GM21367 (cell line): ENCODE results near the gene ETFA.
A peak's percentile ranks its signal among the peaks of the same experiment; 100 is the strongest.
"Not testable (repeated sequence)": the region's sequence is repeated elsewhere in the genome, so short reads cannot be mapped to it uniquely, and the experiment has no call there.

Experiments used
- ATAC-seq: cut with Tn5 transposase; IDR thresholded peaks from one replicate; pipeline ENCODE4 v1.9.1; 2021; ENCODE audit not compliant: unreplicated experiment

ETFA gene

GRCh38 chr15:76327191-76328105 is 16.2 kb upstream of the ETFA start:
- no peak for ATAC-seq

DNA sequence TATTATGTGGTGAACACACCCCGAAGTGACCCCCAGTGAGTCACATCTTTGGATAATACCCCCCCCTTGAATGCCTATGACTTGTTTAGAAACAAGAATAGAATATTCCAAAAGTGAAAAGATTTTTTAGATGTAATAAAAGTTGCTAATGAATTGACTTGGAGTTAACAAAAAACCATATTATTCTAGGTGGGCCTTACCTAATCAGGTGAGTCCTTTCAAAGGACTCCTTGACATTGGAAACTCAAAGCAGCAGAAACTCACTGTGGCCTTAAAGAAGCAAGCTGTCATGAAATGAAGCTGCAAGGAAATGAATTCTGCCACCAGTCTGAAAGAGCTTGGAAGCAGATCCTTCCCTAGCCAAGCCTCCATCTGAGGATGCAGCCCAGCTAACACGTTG is 14.4 kb upstream of the ETFA start:
- ATAC-seq = no peak

GRCh38 chr15:76324066-76324465 is 12.8 kb upstream of the ETFA start:
- no peak for ATAC-seq

DNA sequence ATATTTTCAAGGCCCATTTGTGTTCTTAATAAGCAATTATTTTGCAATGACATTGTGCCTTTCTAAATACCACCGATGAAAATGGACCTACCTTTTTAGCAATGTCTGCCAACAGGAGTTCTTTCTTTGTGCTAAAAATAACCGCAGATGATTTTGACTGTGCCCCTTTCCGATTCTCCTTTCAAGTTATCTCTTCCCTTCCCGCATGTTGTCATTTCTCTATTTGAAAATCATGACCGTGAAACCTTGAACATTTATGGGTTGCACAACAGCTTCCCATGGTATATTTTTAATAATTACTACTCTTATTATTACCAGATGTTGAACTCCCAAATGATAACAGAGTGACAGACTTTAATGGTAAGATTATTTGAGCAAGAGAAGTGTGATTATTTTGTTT is 10.3 kb upstream of the ETFA start:
- ATAC-seq = no peak

DNA sequence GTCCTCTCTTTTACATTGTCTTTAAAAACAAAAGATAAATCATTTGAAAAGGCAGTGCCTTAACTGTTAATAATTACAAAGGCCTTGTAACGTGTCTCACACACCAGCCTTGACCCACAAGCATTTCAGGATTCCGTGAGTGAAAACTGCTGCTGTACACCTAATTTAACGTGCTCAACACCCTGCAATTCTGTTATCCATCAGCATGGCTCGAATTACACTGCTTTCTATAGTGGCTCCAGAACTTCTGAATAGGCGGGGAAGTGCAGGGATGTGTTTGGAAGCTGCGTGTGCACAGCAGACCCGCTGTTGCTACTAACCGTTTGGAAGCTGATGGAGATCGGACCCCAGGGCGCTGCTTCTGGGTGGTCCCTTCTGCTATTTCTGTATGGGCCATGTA is 9.9 kb upstream of the ETFA start:
- ATAC-seq = no peak

DNA sequence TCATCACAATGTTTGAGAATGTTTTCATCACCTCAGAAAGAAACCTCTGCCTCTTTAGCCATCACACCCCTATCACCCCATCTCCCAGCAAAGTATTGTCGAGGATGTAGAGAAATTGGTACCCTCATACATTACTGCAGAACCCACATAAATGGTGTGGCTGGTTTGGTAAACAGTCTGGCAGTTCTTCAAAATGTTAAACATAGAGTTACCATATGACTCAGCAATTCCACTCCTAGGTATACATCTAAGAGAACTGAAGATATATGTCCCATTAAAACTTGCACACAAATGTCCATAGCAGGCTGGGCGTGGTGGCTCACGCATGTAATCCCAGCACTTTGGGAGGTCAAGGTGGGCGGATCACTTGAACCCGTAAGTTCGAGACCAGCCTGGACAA is 8.7 kb upstream of the ETFA start:
- ATAC-seq = no peak

GRCh38 chr15:76313731-76314130 is 2.5 kb upstream of the ETFA start:
- ATAC-seq = no peak

DNA sequence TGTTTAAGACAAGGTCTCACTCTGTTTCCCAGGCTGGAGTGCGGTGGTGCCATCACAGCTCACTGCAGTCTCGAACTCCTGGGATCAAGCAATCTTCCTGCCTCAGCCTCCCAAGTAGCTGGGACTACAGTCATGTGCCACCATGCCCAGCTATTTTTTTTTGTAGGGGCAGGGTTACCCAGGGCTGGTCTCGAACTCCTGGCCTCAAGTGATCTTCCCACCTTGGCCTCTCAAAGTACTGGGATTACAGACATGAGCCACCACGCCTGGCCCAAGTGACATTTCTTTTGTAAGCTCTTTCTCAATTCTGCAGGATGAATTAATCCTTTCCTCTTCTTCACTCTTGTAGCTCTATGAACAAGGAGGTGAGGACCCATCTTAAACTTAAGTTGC is 1.9 kb upstream of the ETFA start:
- not testable (repeated sequence) for ATAC-seq

DNA sequence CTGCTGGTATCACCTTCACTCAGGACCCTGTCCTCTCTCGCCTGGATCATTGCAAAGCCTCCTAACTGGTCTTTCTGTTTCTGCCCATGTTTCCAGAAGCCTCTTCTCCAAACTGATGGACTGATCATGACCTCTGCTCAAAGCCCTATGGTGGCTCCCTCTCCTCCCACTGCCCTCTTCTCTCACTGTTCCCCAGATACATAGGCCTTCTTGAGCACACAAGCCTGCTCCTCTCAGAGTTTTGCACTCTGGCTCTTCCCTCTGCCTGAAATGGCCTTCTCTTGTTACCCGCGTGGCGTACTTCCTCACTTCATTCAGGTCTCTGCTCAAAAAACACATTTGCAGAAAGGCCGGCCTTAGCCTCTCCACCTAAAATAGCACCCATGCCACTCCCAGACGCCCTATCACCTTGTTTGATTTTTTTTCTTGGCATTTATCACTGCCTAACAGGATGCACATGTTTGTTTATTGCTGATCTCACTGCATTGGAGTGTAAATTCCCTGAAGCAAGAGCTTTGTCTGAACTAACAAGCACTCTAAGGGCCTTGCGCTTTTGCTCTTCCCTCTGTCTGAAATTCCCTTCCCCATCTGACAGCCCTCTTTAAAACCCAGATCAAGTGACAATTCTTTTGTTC is 1.4 kb upstream of the ETFA start:
- ATAC-seq = no peak

GRCh38 chr15:76310475-76311099 is 682 bp downstream of the ETFA start:
- peak; percentile 12 for ATAC-seq

GRCh38 chr15:76309601-76310330 is 1.5 kb downstream of the ETFA start:
- ATAC-seq = no peak

GRCh38 chr15:76303909-76304308 is 7.4 kb downstream of the ETFA start:
- ATAC-seq = no peak

GRCh38 chr15:76299786-76300185 is 11.5 kb downstream of the ETFA start:
- no peak for ATAC-seq

DNA sequence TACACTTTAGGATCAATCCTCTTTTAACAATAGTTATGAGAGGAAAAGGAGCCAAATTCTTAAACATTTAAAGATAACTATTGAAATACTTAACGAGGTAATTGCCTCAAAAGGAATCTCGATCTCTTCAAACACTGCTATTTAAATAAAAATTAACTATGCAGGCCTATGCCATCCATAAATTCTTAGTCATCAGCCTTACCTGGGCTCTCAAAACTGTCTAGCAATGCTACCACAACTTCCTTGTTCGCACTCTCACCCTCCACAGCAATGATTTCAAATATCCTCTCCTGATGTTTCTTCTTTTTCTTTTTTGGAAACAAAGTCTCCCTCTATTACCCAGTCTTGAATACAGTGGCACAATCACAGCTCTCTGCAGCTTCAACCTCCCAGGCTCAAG is 12.3 kb downstream of the ETFA start:
- no peak for ATAC-seq

DNA sequence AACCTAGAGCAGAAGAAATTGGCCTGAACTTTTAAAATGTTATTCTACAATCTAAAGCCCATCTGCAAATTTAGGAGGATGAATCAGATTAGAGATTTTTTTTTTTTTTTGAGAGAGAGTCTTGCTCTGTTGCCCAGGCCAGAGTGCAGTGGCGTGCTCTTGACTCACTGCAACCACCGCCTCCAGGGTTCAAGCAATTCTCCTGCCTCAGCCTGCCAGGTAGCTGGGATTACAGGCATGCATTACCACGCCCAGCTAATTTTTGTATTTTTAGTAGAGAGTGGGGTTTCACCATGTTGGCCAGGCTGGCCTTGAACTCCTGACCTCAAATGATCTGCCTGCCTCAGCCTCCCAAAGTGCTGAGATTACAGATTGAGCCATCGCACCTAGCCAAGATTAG is 13.3 kb downstream of the ETFA start:
- not testable (repeated sequence) for ATAC-seq

DNA sequence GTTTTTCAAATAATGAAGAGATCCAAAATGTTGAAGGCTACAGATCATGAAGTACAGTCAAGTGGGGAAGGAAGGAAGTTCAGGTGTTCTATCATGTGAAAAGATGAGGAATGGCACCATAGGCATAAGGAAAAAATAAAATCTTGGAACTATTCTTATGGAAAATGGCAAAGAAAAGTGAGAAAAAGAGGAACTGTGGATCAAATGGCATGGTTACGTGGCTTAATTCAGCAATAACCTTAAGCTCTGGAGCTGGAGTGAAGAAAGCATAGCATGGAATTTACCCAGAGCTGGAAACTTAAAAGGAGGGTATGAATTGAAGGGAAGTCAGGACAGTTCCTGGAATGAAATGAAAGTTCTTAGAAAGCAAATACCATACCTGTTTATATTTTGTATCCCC is 14.4 kb downstream of the ETFA start:
- no peak for ATAC-seq

- not testable (repeated sequence) for ATAC-seq
Measured at GRCh38 chr15:76294463-76294862, 16.8 kb downstream of the ETFA start.

GRCh38 chr15:76293361-76293760 is 17.9 kb downstream of the ETFA start:
- ATAC-seq = no peak

DNA sequence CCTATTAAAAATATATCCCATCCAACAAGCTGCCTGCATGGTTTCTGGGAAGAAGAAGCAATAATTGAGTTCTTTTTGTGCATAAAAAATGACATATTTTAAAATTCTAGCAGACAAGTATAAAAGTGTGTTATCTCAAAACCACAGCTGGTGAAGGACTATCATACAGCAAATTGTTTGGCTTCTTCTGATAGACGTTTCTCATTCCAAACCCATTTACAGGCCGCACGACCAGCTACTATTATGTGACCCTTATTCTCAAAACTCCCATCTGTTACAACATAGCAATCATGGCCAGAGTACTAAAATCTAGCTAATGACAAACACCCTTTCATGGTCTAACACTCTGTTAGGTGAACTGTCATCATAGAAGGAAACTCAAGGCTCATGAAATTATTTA is 21.7 kb downstream of the ETFA start:
- ATAC-seq = no peak

DNA sequence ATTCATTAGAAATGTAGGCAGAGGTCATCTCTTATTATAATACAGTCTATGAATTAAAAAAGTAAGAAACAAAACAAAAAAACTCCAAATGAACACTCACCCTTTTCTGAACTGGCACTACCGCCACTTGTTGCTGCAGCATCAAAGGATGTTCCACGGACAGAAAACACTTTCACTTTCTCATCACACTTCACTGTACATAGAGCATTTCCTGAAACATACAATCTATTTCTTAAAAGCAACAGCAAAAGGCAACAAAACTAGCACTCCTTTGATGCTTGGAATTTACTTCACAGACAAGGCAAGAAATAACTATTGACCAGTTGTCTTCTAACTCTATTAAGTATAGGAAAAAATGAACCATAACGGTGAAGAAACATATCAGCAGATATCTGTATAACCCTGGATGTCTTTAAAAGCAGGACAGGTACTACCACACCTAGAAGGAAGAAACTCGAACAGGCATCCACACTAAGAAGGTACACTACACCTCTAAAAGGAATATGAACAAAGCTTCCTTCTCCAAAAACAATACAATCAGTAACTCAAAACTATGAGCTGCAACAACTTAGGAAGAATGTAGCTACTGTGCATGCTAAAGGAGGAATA is 24.9 kb downstream of the ETFA start:
- no peak for ATAC-seq

GRCh38 chr15:76285241-76285825 is 25.9 kb downstream of the ETFA start:
- no peak for ATAC-seq
